ENCODE results near the gene DDX24.

Gene DDX24

DNA sequence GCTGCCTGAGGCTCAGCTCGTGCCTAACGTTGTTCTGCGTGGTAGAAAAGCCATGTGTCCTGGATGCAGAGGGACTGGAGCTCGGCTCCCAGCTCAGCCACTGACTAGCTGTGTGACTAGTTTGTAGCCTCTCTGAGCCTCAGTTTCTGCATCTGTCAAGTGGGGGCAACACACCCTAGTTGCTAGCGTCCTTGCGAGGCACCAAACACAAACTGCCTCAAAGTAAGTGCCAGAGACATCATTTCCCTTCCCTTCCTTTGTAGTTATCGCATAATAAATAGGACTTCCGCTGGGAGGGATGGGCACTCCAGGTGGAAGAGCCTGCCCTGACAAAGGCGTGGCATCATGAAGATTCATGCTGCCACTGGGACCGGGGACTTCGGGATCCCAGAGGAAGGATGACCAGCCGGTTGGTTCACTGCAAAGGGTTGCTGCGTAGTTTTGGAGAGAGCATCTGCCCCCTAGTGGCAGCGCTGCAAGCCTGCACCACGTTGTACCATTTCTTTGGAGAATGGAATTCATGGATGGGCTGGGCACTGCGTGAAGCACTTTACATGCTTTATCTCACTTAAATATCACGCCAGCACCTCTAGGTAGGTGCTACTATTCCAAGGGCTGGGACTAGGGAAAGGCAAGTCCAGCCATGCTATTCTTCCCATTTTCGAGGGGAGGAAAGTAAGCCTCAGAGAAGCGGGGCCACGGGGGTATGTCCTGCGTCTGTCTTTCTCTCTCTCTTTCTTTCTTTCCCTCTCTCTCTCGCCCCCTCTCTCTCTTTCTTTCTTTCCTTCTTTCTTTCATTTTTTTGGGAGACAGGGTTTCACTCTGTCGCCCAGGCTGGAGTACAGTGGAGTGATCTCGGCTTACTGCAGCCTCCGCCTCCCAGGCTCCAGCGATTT lies 79.3 kb downstream of the DDX24 start:
- peak; percentile 76 for DNase-seq

DNA sequence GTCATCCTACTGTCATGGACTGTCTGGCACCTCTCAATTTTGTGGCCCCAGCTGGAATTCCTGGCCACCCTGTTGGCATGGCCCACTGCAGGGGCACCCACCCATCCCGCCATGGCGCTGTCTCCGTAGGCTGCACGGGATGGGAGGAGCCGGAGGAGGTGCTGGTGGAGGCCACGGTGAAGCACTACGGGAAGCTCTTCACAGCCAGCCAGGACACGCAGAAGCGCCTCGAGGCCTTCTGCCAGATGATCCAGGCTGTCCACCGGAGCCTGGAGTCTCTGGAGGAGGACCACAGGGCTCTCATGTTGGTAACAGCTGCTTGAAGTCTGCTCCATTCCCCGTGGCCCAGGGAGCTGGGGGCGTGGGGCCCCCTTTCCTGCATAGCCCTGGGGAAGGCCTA lies 80.0 kb downstream of the DDX24 start:
- no peak for DNase-seq

DNA sequence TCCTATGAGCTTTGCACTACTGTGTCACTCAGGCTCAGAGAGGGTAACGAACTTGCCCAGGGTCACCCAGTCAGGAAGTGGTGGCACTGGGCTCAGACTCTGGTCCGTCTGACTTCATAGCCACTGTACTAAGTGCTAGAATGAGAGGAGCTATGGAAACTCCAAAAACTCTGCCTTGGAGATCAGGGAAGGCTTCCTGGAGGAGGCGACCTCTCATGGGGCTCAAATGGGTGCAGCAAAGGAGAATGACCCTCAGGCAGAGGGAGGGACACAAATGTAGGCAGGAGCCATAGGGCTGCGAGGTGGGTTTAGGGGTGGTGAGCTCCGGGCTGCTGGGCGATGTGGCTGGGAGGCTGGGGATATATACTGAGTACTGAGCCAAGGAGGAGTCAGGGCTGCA lies 80.7 kb downstream of the DDX24 start:
- DNase-seq, result no peak

DNA sequence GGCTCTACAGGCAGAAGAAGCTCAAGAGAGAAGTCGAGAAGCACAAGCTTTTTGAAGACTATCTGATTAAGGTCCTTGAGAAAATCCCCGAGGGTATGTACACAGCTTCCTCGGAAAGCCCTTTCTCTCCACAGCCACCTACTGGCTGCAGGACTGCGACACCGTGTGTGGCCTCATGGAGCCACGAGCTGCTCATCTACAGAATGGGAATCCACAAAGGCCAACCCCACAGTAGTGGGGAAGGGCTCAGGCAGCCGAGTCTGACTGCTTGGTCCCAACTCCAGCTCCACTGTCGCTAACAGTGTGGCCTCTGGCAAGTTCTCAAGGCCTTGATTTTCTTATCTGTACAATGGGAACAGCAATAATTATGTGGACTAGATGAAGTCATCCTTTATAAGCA lies 81.4 kb downstream of the DDX24 start:
- DNase-seq, result no peak

DNA sequence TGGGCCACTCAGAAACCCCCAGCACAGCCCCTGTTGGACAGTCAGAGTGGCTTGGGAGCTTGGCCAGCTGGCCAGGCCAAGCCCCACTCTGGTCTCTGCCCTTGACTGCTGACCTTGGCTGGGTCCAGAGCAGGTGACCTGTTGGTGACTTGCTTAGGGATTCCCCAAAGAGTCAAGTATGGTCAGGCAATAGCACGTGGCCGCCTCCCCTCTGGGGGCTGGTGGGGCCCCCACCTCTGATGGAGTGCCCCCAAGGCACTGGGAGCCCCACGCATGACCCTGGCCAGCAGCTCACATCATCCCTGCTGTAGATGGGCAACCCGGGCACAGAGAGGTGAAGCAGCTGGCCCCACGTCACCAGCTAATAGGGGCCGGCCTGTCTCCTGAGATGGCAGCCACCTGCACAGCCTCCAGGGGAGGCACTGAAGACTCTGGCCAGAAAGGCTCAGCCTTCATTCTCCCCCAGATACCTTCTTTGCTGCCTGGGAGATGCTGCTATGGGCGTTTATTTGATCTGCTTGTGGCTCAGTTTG lies 82.1 kb downstream of the DDX24 start:
- no peak for DNase-seq

Data from activated CD4-positive, alpha-beta T cell treated with anti-CD3 and anti-CD28 coated beads, Interleukin-10, Interleukin-2, amounts not matched to agents 100 ng/mL and 50 ng/mL, durations not matched to agents 16 hours and 8 hours (primary cell).